ENCODE results near the gene ZBTB7C. TPM values are rescaled to one million over a fixed set of nuclear protein-coding genes. Genes with fewer than 3 reads are reported as not detected.
A peak's percentile ranks its signal among the peaks of the same experiment; 100 is the strongest.

ZBTB7C gene
- total RNA-seq, 4 donors from 2014 or later, result 38.2 to 92.3 (median 52.4) TPM

DNA sequence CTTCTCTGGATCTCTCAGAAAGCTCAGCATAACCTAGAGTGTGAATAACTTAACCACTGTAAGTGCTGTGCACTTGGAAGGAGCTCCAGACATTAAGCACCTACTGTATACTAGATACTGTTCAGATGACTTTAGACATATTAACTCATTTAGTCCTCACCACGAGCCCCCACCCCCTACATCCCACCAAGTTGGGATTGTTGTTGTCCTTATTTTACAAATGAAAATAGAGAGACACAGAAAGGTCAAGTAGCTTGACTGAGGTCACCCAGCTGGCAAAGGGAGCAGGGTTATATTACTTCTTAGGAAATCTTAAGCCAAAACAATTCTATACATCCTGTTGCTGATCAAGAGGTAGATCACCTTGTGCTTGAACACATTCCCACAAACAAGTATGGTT is 244.5 kb downstream of the ZBTB7C start:
- Histone ChIP-seq H3K36me3 (no peaks in the 10 kb centered on the region), H3K27me3 (no peaks in the 10 kb centered on the region), H3K27ac (no peak overlapping the region), H3K4me3 (no peak overlapping the region), H3K4me1 (peaks cover 14 to 77% (median 32%) of the 10 kb centered on the region in 3 donors), H3K9me3 (no peaks in the 10 kb centered on the region)
- intact Hi-C loops (cut with DNase I), result no loop called here
- 80 to 83% methylated on average over 1 of the region's 1 CpG for WGBS, 2 donors
- no peak for DNase-seq
- TF ChIP-seq, protein P1, sequence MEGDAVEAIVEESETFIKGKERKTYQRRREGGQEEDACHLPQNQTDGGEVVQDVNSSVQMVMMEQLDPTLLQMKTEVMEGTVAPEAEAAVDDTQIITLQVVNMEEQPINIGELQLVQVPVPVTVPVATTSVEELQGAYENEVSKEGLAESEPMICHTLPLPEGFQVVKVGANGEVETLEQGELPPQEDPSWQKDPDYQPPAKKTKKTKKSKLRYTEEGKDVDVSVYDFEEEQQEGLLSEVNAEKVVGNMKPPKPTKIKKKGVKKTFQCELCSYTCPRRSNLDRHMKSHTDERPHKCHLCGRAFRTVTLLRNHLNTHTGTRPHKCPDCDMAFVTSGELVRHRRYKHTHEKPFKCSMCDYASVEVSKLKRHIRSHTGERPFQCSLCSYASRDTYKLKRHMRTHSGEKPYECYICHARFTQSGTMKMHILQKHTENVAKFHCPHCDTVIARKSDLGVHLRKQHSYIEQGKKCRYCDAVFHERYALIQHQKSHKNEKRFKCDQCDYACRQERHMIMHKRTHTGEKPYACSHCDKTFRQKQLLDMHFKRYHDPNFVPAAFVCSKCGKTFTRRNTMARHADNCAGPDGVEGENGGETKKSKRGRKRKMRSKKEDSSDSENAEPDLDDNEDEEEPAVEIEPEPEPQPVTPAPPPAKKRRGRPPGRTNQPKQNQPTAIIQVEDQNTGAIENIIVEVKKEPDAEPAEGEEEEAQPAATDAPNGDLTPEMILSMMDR (IDR thresholded peaks at IDR 0.05), result no peak
- TF ChIP-seq POLR2A (IDR thresholded peaks at IDR 0.05), result no peak

- no peak overlapping the region for H3K4me3 ChIP-seq
- no peaks in the 10 kb centered on the region for H3K27me3 ChIP-seq
- intact Hi-C loops (cut with DNase I), result no loop called here
- peaks cover 14 to 83% (median 38%) of the 10 kb centered on the region in 3 donors for H3K4me1 ChIP-seq
- no peaks in the 10 kb centered on the region for H3K9me3 ChIP-seq
- DNase-seq, result no peak
- TF ChIP-seq, protein P1 (IDR thresholded peaks at IDR 0.05), result no peak
- no peak for TF ChIP-seq POLR2A (IDR thresholded peaks at IDR 0.05)
- H3K36me3 ChIP-seq, result no peaks in the 10 kb centered on the region
- WGBS, 2 donors, result 84 to 93% methylated on average over 2 to 4 of the region's 4 CpGs
- H3K27ac ChIP-seq, result peak overlapping the region in 1 of 4 donors; percentile 17
These were observed 245.1 kb downstream of the ZBTB7C start for GRCh38 chr18:48164116-48164515.

DNA sequence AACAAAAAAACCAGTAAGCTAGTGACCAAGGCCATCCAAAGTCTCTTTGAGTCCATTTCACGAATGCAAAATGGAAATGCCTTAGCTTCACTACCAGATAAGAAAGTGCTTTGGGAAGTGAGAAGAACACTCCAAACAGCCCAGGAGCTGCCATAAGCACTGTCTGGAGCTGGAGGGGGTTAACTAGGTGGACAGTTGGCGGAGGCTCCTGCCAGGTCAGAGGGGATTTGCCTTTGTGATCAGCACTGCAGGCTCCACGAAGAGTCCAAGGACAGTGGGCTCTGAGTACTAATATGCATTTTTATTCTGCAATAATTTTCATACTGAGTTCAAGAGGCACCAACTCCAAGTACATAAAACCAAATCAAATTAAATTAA is 245.5 kb downstream of the ZBTB7C start:
- Histone ChIP-seq H3K4me1 (peaks cover 14 to 87% (median 42%) of the 10 kb centered on the region in 3 donors), H3K9me3 (no peaks in the 10 kb centered on the region), H3K27ac (peak overlapping the region in 2 of 4 donors; percentile 17 to 95), H3K4me3 (no peak overlapping the region), H3K27me3 (no peaks in the 10 kb centered on the region), H3K36me3 (no peaks in the 10 kb centered on the region)
- intact Hi-C loops (cut with DNase I), result no loop called here
- 76 to 83% methylated on average over 3 of the region's 3 CpGs for WGBS, 2 donors
- DNase-seq, result no peak
- TF ChIP-seq, protein P1 (IDR thresholded peaks at IDR 0.05), result no peak
- no peak for TF ChIP-seq POLR2A (IDR thresholded peaks at IDR 0.05)

GRCh38 chr18:48162956-48163737 is 246.0 kb downstream of the ZBTB7C start:
- TF ChIP-seq, protein P1 (IDR thresholded peaks at IDR 0.05), result no peak
- TF ChIP-seq POLR2A (IDR thresholded peaks at IDR 0.05), result no peak
- H3K36me3 ChIP-seq, result no peaks in the 10 kb centered on the region
- no peaks in the 10 kb centered on the region for H3K9me3 ChIP-seq
- H3K4me1 ChIP-seq, result peaks cover 16 to 91% (median 47%) of the 10 kb centered on the region in 3 donors
- WGBS, 2 donors, result 90 to 93% methylated on average over 4 to 5 of the region's 5 CpGs
- H3K4me3 ChIP-seq, result no peak overlapping the region
- intact Hi-C loops (cut with DNase I), result no loop called here
- peak overlapping the region; percentile 90 to 97 (median 92) for H3K27ac ChIP-seq
- H3K27me3 ChIP-seq, result no peaks in the 10 kb centered on the region
- DNase-seq, result no peak

GRCh38 chr18:48161911-48162698 is 247.1 kb downstream of the ZBTB7C start:
- no peak for DNase-seq
- intact Hi-C loops (cut with DNase I), result no loop called here

More at GRCh38 chr18:48161911-48162698, 247.1 kb downstream of the ZBTB7C start:
- no peak for TF ChIP-seq POLR2A (IDR thresholded peaks at IDR 0.05)
- TF ChIP-seq, protein P1 (IDR thresholded peaks at IDR 0.05), result no peak
- H3K27me3 ChIP-seq, result no peaks in the 10 kb centered on the region
- no peaks in the 10 kb centered on the region for H3K36me3 ChIP-seq
- H3K9me3 ChIP-seq, result no peaks in the 10 kb centered on the region
- peak overlapping the region; percentile 90 to 97 (median 92) for H3K27ac ChIP-seq
- peak overlapping the region; percentile 49 to 73 (median 64) for H3K4me3 ChIP-seq
- 31 to 62% methylated on average over 2 to 3 of the region's 38 CpGs for WGBS, 2 donors
- peaks cover 16 to 91% (median 45%) of the 10 kb centered on the region in 3 donors for H3K4me1 ChIP-seq

Data from esophagus squamous epithelium (tissue), 5 donors.